ENCODE measurements around the gene AIFM3. TPM values are rescaled to one million over a fixed set of nuclear protein-coding genes. Genes with fewer than 3 reads are reported as not detected.

AIFM3 gene, protein sequence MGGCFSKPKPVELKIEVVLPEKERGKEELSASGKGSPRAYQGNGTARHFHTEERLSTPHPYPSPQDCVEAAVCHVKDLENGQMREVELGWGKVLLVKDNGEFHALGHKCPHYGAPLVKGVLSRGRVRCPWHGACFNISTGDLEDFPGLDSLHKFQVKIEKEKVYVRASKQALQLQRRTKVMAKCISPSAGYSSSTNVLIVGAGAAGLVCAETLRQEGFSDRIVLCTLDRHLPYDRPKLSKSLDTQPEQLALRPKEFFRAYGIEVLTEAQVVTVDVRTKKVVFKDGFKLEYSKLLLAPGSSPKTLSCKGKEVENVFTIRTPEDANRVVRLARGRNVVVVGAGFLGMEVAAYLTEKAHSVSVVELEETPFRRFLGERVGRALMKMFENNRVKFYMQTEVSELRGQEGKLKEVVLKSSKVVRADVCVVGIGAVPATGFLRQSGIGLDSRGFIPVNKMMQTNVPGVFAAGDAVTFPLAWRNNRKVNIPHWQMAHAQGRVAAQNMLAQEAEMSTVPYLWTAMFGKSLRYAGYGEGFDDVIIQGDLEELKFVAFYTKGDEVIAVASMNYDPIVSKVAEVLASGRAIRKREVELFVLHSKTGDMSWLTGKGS
- total RNA-seq (2014; rRNA removed; shearing (Covaris generic)) (0.45 and 1.7 TPM in 2 replicates), polyA plus RNA-seq (2016; fragmentation: Nextera tagmentation; extraction: Ambion mirVana) (1.4 and 1.5 TPM in 2 replicates)
- long read RNA-seq, partial matches to known transcripts: 0 of 1 reads
- long read RNA-seq, other reads (novel, unspliced or antisense): 1 of 1 reads

DNA sequence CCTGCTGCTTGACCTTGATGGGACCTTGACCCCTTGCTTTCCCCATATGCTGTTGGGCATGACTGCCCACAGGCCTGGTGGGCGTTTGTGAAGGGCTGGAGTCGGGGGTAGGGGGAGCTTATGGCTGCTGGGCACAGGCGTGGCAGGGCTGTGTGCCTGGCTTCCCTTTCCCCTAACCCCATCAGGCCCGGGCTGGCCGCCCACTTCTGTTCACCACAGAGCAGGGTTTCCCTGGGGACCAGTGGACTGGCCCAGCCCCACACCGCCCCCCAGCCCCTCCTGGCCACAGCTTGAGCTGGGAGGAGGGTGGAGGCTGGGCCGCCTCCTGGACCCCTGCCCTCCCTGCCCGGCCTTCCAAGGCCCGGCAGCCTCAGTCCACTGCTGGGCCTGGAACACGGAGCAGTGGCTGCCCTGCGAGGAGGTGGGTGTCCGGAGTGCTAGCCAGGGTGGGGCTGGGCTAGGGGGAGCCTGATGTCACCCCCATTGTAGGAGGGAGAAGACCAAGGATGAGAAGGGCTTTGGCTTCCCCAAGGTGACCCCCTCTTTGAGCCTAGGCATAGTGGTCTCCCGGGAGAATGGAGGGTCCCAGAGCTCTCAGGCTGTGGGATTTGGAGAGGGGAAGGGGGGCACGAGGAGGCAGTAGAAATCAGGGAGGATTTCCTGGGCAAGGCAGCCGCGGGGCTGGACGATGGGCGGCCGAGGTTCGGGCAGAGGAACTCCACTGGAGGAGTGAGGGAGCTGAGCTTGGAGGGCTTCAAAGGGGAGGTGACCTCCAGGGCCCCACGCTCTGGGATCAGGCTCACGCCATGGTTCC, at the start of gene AIFM3:
Gene AIFM3 (plus strand): TSS at position 373 of the 814 bp plus-strand sequence. CDS start 690 bp downstream, outside the sequence.
- Mint-ChIP-seq H3K36me3 (ENCODE audit: low read depth) (no peaks in the 10 kb centered on the region; the same call in 2 of the 3 replicates), H3K4me3 (peak within 1 kb of the TSS; percentile 23; the same call in 1 of the 3 replicates), H3K27me3 (ENCODE audit: insufficient read depth, low read depth, poor library complexity) (peaks cover 62% of the 10 kb centered on the region), H3K9me3 (no peaks in the 10 kb centered on the region), H3K4me1 (peaks cover 22% of the 10 kb centered on the region), H3K27ac (no peak within 1 kb of the TSS)
- peak within 1 kb of the TSS; percentile 67; the same call in 1 of the 2 replicates for H3K4me2 ChIP-seq
- ATAC-seq (no peak), DNase-seq (ENCODE audit: low spot score) (no peak)
- no peaks in the 10 kb centered on the region for H3K36me3 ChIP-seq (ENCODE audit: insufficient read depth)
- H2AFZ ChIP-seq: no peak within 1 kb of the TSS
- no peaks in the 10 kb centered on the region for H3K79me2 ChIP-seq (replicated peaks; ENCODE audit: insufficient read depth)
- H3K4me3 ChIP-seq: no peak within 1 kb of the TSS
- H3K27ac ChIP-seq (ENCODE audit: low read depth): no peak within 1 kb of the TSS
- H3K9me2 ChIP-seq (ENCODE audit: insufficient read depth): no peaks in the 10 kb centered on the region
- TF ChIP-seq NANOG (IDR thresholded peaks at IDR 0.05; ENCODE audit: borderline replicate concordance) (no peak), ZNF114 (CRISPR knock-in tag; IDR thresholded peaks at IDR 0.05) (no peak)
- TF ChIP-seq, protein P1, sequence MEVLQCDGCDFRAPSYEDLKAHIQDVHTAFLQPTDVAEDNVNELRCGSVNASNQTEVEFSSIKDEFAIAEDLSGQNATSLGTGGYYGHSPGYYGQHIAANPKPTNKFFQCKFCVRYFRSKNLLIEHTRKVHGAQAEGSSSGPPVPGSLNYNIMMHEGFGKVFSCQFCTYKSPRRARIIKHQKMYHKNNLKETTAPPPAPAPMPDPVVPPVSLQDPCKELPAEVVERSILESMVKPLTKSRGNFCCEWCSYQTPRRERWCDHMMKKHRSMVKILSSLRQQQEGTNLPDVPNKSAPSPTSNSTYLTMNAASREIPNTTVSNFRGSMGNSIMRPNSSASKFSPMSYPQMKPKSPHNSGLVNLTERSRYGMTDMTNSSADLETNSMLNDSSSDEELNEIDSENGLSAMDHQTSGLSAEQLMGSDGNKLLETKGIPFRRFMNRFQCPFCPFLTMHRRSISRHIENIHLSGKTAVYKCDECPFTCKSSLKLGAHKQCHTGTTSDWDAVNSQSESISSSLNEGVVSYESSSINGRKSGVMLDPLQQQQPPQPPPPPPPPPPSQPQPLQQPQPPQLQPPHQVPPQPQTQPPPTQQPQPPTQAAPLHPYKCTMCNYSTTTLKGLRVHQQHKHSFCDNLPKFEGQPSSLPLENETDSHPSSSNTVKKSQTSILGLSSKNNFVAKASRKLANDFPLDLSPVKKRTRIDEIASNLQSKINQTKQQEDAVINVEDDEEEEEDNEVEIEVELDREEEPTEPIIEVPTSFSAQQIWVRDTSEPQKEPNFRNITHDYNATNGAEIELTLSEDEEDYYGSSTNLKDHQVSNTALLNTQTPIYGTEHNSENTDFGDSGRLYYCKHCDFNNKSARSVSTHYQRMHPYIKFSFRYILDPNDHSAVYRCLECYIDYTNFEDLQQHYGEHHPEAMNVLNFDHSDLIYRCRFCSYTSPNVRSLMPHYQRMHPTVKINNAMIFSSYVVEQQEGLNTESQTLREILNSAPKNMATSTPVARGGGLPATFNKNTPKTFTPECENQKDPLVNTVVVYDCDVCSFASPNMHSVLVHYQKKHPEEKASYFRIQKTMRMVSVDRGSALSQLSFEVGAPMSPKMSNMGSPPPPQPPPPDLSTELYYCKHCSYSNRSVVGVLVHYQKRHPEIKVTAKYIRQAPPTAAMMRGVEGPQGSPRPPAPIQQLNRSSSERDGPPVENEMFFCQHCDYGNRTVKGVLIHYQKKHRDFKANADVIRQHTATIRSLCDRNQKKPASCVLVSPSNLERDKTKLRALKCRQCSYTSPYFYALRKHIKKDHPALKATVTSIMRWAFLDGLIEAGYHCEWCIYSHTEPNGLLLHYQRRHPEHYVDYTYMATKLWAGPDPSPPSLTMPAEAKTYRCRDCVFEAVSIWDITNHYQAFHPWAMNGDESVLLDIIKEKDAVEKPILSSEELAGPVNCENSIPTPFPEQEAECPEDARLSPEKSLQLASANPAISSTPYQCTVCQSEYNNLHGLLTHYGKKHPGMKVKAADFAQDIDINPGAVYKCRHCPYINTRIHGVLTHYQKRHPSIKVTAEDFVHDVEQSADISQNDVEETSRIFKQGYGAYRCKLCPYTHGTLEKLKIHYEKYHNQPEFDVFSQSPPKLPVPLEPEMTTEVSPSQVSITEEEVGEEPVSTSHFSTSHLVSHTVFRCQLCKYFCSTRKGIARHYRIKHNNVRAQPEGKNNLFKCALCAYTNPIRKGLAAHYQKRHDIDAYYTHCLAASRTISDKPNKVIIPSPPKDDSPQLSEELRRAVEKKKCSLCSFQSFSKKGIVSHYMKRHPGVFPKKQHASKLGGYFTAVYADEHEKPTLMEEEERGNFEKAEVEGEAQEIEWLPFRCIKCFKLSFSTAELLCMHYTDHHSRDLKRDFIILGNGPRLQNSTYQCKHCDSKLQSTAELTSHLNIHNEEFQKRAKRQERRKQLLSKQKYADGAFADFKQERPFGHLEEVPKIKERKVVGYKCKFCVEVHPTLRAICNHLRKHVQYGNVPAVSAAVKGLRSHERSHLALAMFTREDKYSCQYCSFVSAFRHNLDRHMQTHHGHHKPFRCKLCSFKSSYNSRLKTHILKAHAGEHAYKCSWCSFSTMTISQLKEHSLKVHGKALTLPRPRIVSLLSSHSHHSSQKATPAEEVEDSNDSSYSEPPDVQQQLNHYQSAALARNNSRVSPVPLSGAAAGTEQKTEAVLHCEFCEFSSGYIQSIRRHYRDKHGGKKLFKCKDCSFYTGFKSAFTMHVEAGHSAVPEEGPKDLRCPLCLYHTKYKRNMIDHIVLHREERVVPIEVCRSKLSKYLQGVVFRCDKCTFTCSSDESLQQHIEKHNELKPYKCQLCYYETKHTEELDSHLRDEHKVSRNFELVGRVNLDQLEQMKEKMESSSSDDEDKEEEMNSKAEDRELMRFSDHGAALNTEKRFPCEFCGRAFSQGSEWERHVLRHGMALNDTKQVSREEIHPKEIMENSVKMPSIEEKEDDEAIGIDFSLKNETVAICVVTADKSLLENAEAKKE (CRISPR knock-in tag; IDR thresholded peaks at IDR 0.05): no peak
- no peaks in the 10 kb centered on the region for H3F3A ChIP-seq (replicated peaks; ENCODE audit: low read depth)
- H4K20me1 ChIP-seq (replicated peaks; ENCODE audit: insufficient read depth): peaks cover 3% of the 10 kb centered on the region; the same call in 1 of the 2 replicates
- H3K4me1 ChIP-seq (ENCODE audit: insufficient read depth): peaks cover 3% of the 10 kb centered on the region; the same call in 1 of the 2 replicates
- H3K27me3 ChIP-seq (ENCODE audit: insufficient read depth): peaks cover 91% of the 10 kb centered on the region
